Colonic mucosa (tissue), 4 donors: Measurements from ENCODE around the gene CSF1R. TPM values are rescaled to one million over a fixed set of nuclear protein-coding genes. Genes with fewer than 3 reads are reported as not detected.

Experiments
- DNase-seq: peaks from one replicate; pipeline ENCODE4 v3.0.0-alpha.2; 2020
- H3K27ac ChIP-seq: fragments of 200-600 bp; one replicate; pipeline ENCODE4 v1.8.0; 2021
- H3K27me3 ChIP-seq: fragments of 200-600 bp; one replicate; pipeline ENCODE4 v1.8.0; 2021
- H3K36me3 ChIP-seq: fragments of 200-600 bp; one replicate; pipeline ENCODE4 v1.8.0; 2021
- H3K4me1 ChIP-seq: fragments of 200-600 bp; one replicate; pipeline ENCODE4 v1.8.0; 2021; ENCODE audit warnings: mild to moderate bottlenecking
- H3K4me3 ChIP-seq: fragments of 200-600 bp; one replicate; pipeline ENCODE4 v1.8.0; 2021
- H3K9ac ChIP-seq, 2 donors: one replicate each; pipeline ENCODE4 v1.7.0; 2013; ENCODE audit warnings: control low read depth in 2 of 2, low read depth in 2 of 2, low read length in 2 of 2
- H3K9me3 ChIP-seq: fragments of 200-600 bp; one replicate; pipeline ENCODE4 v1.8.0; 2021
- CTCF ChIP-seq: fragments of 200-600 bp; IDR thresholded peaks from one replicate; pipeline ENCODE4 v1.8.0; 2022; ENCODE audit warnings: antibody characterized with exemption, mild to moderate bottlenecking
- intact Hi-C: fragments of 100-400 bp; cut with DNase I; formaldehyde crosslinking; loops from one replicate; pipeline ENCODE4 v1.14.1; 2022
- total RNA-seq, 2 donors: library from RNA; stranded (reverse); fragmentation: NEBNext Ultra II Directional in 1 of 2; extraction: Animal tissue kit (Norgen Biotek cat#: 25700) in 1 of 2; gene quantifications; one replicate each; pipeline ENCODE4 v1.2.1, GENCODE V29; 2021
- donor health status: healthy.
- donor health status: DM: no; HTN: no; CAD: no.
- donor health status: DM: no; HTN: no; CAD: no.

Gene CSF1R
- total RNA-seq, 2 donors from 2014 or later: 7.2 to 26.1 TPM

- Histone ChIP-seq H3K36me3 (no peaks in the 10 kb centered on the region), H3K27ac (no peak overlapping the region), H3K4me3 (no peak overlapping the region), H3K4me1 (no peaks in the 10 kb centered on the region), H3K9me3 (no peaks in the 10 kb centered on the region), H3K9ac (no peak overlapping the region), H3K27me3 (no peaks in the 10 kb centered on the region)
- intact Hi-C loops: no loop called here
- no peak for TF ChIP-seq CTCF
- peak; percentile 7 for DNase-seq
These were observed 5.5 kb downstream of the CSF1R start for GRCh38 chr5:150080696-150081435.

- Histone ChIP-seq H3K9ac (no peak overlapping the region), H3K4me3 (no peak overlapping the region), H3K27ac (no peak overlapping the region), H3K9me3 (no peaks in the 10 kb centered on the region), H3K4me1 (no peaks in the 10 kb centered on the region), H3K27me3 (no peaks in the 10 kb centered on the region), H3K36me3 (no peaks in the 10 kb centered on the region)
- TF ChIP-seq CTCF: no peak
- intact Hi-C loops: no loop called here
- DNase-seq: peak; percentile 13
These were observed 6.4 kb downstream of the CSF1R start for GRCh38 chr5:150079909-150080461.

GRCh38 chr5:150078802-150079689, 7.3 kb downstream of the CSF1R start:
- no peak for TF ChIP-seq CTCF
- Histone ChIP-seq H3K27me3 (no peaks in the 10 kb centered on the region), H3K36me3 (no peaks in the 10 kb centered on the region), H3K9me3 (no peaks in the 10 kb centered on the region), H3K4me3 (no peak overlapping the region), H3K4me1 (no peaks in the 10 kb centered on the region), H3K27ac (no peak overlapping the region), H3K9ac (no peak overlapping the region)
- peak; percentile 7 for DNase-seq
- intact Hi-C loops: no loop called here

GRCh38 chr5:150077996-150078801, 8.2 kb downstream of the CSF1R start:
- H3K4me1 ChIP-seq: no peaks in the 10 kb centered on the region
- peak; percentile 6 for DNase-seq
- no peak overlapping the region for H3K9ac ChIP-seq
- TF ChIP-seq CTCF: no peak
- H3K36me3 ChIP-seq: no peaks in the 10 kb centered on the region
- H3K4me3 ChIP-seq: no peak overlapping the region
- H3K27ac ChIP-seq: no peak overlapping the region
- H3K9me3 ChIP-seq: no peaks in the 10 kb centered on the region
- H3K27me3 ChIP-seq: no peaks in the 10 kb centered on the region
- intact Hi-C loops: no loop called here

GRCh38 chr5:150077060-150077459, 9.3 kb downstream of the CSF1R start:
- H3K27me3 ChIP-seq: no peaks in the 10 kb centered on the region
- TF ChIP-seq CTCF: no peak
- H3K36me3 ChIP-seq: no peaks in the 10 kb centered on the region
- no peaks in the 10 kb centered on the region for H3K9me3 ChIP-seq
- no peak overlapping the region for H3K4me3 ChIP-seq
- no peaks in the 10 kb centered on the region for H3K4me1 ChIP-seq
- no peak overlapping the region for H3K9ac ChIP-seq
- intact Hi-C loops: no loop called here
- no peak overlapping the region for H3K27ac ChIP-seq
- peak; percentile 8 for DNase-seq
